GM21825 (cell line): ENCODE results near the gene NPLOC4.

ENCODE experiments used
- ATAC-seq: cut with Tn5 transposase; IDR thresholded peaks from one replicate; pipeline ENCODE4 v1.9.1; 2021; ENCODE audit warnings: mild to moderate bottlenecking, moderate library complexity; ENCODE audit not compliant: unreplicated experiment

NPLOC4 gene

DNA sequence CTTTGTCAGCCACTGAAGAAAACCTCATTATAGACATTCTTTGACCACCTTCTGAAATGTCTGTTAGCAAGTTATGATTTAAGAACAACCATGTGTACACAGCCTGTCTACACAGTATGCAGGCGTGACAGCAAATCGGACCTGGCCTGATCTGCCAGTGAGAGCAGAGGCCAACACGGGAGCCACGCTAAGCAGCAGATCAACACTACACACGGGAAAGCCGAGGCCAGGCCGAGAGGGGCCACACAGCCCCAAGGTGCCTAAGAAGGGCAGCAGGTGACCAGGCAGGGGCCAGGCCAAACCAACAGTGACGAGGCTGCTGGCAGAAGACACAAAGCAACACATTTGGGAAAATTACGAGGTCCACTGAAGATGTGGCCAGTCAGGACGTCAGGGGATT is 68.5 kb downstream of the NPLOC4 start:
- no peak for ATAC-seq

DNA sequence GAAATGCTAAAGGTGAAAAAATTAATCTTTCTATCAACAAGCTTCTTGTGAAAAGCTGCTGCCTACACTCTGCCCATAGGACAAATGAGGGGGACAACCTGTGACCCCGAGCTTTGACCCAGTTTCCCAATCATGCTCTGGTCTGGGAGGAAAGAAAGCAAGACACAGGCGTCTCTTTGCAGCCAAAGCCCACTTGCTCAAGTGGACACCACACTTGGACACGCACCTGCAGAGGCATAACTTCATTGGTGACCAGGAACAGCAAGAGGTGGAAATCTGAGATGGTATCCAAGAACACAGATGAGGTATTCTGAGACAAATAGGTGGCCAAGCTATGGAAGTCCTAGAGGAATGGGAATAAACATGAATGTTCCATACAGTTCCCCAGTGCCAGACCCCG is 69.7 kb downstream of the NPLOC4 start:
- ATAC-seq: no peak

DNA sequence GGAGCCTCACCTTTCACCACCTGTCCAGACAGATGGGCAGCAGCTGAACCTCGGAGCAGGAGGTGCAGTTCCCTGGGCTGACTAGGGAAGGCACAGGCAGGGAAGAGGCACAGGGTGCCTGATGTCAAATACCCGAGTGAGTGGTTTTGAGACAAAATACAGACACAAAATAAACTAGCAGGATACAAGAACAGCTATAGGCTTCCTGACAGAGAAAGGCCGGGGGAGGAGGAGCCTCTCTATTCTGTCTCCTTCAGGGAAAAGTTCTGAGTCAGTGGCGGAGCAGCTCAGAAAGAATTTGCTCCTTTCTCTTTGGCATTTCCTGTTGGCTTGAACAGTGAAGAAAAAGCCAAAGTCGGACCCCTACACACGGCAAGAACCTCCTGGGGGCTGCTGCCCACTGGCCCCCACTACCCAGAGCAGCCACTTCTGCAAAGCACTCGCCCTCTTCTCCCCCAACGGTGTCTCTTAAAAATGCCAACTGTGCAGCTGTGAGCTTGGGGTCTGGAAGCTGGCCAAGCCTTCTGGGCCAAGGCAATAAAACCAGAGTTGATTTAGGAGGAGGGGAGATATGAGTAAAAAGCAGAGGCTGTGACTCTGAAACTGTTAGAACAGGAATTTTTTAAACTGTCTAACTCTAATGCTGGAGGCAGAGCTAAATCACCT is 70.3 kb downstream of the NPLOC4 start:
- ATAC-seq: no peak

DNA sequence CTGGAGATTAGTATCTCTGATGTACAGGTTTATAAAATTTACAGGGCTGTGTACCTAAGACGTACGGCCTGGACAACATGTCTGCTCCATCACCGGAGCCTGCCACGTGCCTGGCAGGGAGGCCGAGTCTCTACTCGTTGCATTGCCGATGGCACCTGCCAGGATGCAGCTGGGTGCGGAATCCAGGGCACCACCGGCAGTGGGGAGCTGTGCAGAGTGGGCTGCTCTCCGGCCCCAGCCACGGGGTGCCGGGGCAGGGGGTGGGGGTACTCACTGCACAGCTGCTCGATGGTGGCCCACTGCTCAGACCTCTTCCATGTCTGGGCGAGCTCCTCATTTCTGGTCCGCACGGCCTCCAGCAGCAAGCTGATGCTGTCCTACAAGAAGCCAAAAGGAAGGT is 71.7 kb downstream of the NPLOC4 start:
- ATAC-seq: no peak

GRCh38 chr17:81564778-81565177 is 72.1 kb downstream of the NPLOC4 start:
- ATAC-seq: no peak

DNA sequence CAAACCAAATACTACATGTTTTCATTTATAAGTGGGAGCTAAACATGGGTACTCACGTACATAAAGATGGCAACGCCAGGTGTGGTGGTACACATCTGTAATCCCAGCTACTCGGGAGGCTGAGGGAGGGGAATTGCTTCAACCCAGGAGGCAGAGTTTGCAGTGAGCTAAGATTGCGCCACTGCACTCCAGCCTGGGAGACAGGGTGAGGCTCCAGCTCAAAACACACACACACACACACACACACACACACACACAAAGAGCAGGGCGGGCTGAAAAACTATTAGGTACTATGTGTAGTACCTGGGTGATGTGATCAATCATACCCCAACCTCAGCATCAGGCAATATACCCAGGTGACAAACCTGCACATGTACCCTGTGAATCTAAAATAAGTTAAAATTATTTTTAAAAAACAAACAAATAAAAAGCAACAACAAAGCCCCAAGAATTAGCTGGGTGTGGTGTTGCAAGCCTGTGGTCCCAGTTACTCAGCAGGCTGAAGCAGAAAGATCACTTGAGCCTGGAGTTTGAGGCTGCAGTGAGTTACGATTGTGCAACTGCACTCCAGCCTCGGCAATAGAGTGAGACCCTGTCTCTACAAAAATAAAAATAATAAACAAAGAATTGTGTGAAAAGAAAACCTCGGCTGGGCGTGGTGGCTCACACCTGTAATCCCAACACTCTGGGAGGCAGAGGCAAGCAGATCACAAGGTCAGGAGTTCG is 72.9 kb downstream of the NPLOC4 start:
- no peak for ATAC-seq

- no peak for ATAC-seq
These were observed 75.4 kb downstream of the NPLOC4 start for GRCh38 chr17:81561494-81561885.

DNA sequence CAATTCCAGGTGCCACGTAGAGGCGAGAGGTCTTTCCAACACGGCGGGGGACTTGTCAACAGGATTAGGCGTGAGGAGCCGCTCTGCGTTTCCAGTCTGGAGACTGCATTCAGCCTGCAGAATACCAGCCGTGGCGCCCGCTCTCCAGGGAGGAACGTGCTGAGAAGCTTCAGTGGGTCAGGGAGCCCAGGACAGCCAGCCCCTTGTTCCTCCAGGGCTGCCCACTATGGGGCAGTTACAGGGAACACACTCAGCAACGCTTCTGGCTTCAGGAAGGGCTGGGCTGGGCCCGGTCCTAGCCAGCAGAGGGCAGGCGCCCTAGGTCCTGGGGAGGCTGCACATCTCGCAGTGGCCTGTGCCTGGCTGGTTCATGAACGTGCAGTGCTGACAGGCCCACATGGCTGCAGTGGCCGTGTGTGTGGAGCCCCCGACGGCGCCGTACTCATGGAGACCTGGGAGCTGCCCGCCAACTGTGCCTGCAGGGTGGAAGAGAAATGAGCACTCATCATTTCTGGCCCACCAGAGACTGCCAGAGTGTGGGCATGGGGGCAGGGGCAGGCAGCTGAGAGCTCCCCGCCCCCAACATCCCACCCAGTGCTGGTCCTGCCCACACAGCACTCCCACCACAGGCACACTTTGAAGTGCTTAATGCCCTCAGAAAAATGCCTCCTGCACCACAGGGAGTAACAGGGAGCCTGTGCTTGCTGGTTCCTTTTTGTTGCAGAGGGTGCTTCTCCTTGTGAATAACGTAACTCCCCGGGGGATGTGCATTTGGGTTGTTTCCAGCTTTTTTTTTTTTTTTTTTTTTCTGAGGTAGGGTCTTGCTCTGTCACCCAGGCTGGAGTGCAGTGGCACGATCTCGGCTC is 77.7 kb downstream of the NPLOC4 start:
- no peak for ATAC-seq

GRCh38 chr17:81558115-81558468 is 78.8 kb downstream of the NPLOC4 start:
- no peak for ATAC-seq

DNA sequence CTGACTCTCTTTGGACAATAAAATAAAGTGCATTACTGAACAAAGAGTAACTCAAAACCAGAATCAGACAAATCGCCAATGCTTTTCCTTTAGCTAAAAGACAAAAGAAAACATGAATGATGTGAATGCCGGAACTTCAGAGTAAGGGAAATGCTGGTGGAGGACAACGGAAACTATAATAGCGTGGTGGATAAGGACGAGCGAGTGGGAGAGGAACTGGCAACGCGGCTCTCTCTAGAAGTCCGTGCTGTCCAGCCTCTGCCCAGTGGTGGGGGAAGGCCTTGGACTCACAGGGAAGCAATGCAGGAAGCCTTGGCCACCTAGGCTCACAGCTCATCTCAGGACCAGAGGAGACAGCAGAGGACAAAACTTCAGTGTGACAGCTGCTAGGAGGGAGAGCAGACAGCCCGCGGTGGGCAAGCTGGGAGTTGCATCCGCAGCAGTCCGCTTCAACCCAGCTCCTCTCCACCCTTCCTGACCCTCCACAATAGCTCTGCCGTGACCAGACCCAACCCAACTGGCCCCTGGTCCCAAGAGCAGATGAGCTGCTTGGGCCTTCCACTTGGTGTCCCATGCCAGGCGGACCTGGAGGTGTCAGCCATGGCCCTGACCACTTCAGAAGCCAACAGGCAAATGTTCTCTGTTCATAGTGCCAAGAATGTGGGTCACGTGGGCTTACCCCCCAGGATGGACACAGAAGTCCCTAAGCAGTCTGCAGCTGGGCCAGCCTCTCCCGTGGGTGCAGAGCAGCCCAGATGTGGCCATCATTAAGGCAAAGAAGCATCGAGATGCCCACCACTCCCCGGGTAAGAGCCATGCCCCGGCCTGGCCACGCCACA is 79.4 kb downstream of the NPLOC4 start:
- ATAC-seq: no peak

- ATAC-seq: no peak
These were observed 80.0 kb downstream of the NPLOC4 start for GRCh38 chr17:81556863-81557262.

- no peak for ATAC-seq
These were observed 80.7 kb downstream of the NPLOC4 start for GRCh38 chr17:81556175-81556691.

- ATAC-seq: peak; percentile 2
These were observed 83.2 kb downstream of the NPLOC4 start for GRCh38 chr17:81553616-81554181.

DNA sequence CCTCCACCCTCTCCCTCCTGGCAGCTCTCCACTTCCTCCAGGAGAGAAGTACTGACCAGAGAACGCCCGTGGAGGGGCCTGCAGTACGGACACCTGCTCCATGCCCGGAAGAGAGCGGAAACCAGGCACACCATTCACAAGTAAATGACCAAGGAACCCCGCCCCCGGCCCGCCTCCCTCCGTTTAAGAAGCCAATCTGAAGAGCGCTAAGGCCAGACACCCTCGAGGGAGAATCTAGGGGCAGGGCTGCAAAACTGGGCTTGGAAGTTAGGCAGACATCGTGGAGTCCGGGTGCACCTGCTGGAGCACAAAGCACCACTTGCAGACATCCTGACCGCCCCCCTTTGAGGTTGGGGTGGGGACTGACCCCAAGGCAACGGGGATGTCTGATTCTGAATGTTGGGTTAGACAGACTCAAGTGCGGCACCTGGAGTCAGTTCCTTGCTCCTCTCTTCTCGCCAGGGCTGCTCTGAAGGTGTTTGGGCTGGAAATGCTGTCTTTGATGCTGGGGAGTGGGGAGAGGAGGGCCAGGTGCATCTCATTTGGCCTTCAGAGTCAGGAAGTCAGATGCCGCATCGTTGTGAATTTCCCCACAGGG is 83.8 kb downstream of the NPLOC4 start:
- peak; percentile 25 for ATAC-seq

DNA sequence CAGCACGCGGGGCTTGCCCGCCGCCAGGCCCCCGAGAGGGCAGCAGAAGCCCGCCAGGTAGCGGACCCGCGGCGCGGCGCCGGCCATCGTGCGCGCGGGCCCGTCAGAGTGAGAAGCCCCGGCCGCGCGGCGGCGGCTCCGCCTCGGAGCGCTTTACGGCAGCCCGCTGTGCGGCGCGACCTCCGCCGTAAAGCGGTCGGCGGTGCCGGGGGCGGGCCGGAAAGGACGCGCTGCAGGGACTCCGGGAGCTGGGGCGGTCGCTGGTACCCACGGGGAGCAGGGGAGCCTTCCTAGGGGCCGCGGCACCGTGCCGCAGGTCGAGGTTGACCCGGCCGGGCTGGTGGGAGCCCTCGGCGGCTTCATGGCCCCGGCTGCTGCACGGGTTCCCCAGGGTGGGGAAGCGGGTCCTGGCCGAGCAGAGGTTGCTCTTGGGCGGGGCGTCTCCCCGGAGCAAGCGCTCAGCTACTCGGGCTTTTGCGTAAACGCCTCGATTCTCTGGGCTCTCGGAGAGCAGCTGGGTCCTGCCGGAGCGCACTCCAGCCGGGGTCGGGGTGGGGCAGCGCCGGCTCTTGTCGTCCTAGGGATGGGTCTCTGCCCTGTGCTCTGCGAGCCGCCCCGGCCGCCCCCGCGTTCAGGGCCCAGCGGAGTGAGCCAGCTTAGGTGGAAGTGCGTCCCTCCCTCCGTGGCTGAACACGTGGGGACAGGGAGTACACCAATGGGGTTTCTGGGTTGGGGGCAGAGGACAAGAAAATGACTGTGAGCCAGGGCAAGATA is 84.5 kb downstream of the NPLOC4 start, which contains the start of gene FAAP100:
Gene FAAP100 (minus strand): TSS at position 110 of the 774 bp plus-strand sequence. CDS start 23 bp downstream, at position 87.
- peak; percentile 34 for ATAC-seq

GRCh38 chr17:81551458-81552243 is 85.3 kb downstream of the NPLOC4 start:
- ATAC-seq: no peak

GRCh38 chr17:81550830-81551457 is 86.0 kb downstream of the NPLOC4 start:
- no peak for ATAC-seq

DNA sequence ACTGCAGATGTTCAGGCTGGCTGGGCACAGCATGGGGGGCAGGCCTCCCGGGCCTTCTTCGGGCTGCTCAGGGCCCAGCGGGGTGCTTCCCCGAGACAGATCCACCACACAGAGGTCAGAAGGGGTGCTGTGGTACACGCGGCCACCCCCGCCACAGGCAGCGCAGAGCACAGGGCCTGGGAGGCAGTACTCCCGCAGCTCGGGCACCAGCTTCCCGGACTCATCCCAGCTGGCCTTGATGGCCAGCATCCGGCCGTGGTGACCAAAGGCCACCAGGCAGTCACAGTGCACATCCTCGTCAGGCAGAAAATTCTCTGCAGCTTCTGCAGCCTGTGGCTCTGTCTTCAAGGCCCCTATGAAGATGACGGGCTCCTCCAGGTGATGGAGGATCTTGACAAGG is 86.6 kb downstream of the NPLOC4 start:
- ATAC-seq: no peak
